ENCODE results near the gene HMOX1. TPM values are rescaled to one million over a fixed set of nuclear protein-coding genes. Genes with fewer than 3 reads are reported as not detected.
"Not testable (repeated sequence)": the region's sequence is repeated elsewhere in the genome, so short reads cannot be mapped to it uniquely, and the experiment has no call there.

The HMOX1 gene
- total and polyA plus RNA-seq, 5 donors from 2014 or later = 0.93 to 2.9 (median 1.7) TPM; not detected in 1

- Mint-ChIP-seq H3K27me3 (no peaks in the 10 kb centered on the region), H3K9me3 (peaks cover 0 to 7% (median 0%) of the 10 kb centered on the region in 7 donors), H3K36me3 (peaks cover 39% of the 10 kb centered on the region), H3K4me1 (peaks cover 0 to 3% (median 0%) of the 10 kb centered on the region in 4 donors), H3K4me3 (no peak overlapping the region), H3K27ac (no peak overlapping the region)
- no peak overlapping the region for H3K4me3 ChIP-seq (ENCODE audit: low read depth, low read length)
- H3K4me1 ChIP-seq (ENCODE audit: control insufficient read depth, insufficient read depth, low read length, poor library complexity, severe bottlenecking) = no peaks in the 10 kb centered on the region
- H3K36me3 ChIP-seq (ENCODE audit: control insufficient read depth, insufficient read depth, low read length) = peaks cover 18% of the 10 kb centered on the region
- ATAC-seq (ENCODE audit: low read depth in 2 of 2) (no peak), DNase-seq (no peak)
- H3K9me3 ChIP-seq (ENCODE audit: control insufficient read depth in 2 of 2, low read length in 2 of 2) = peaks cover 2 to 12% of the 10 kb centered on the region in 2 experiments
- no peaks in the 10 kb centered on the region for H3K27me3 ChIP-seq (ENCODE audit: control insufficient read depth, insufficient read depth, low read length)
- no peak overlapping the region for H3K27ac ChIP-seq (ENCODE audit: insufficient read depth, low read length, poor library complexity, severe bottlenecking)
Observed at GRCh38 chr22:35435201-35435740, 54.4 kb downstream of the HMOX1 start.

GRCh38 chr22:35436421-35436820, 55.5 kb downstream of the HMOX1 start:
- Histone ChIP-seq H3K4me3 (ENCODE audit: low read depth, low read length) (no peak overlapping the region), H3K9me3 (ENCODE audit: control insufficient read depth in 2 of 2, low read length in 2 of 2) (peaks cover 2 to 12% of the 10 kb centered on the region in 2 experiments), H3K27me3 (ENCODE audit: control insufficient read depth, insufficient read depth, low read length) (no peaks in the 10 kb centered on the region), H3K36me3 (ENCODE audit: control insufficient read depth, insufficient read depth, low read length) (peaks cover 18% of the 10 kb centered on the region), H3K4me1 (ENCODE audit: control insufficient read depth, insufficient read depth, low read length, poor library complexity, severe bottlenecking) (no peaks in the 10 kb centered on the region), H3K27ac (ENCODE audit: insufficient read depth, low read length, poor library complexity, severe bottlenecking) (no peak overlapping the region)
- no peak overlapping the region for H3K4me3 Mint-ChIP-seq
- no peak overlapping the region for H3K27ac Mint-ChIP-seq
- peaks cover 39% of the 10 kb centered on the region for H3K36me3 Mint-ChIP-seq
- no peak for DNase-seq
- H3K4me1 Mint-ChIP-seq = peaks cover 0 to 3% (median 0%) of the 10 kb centered on the region in 4 donors
- H3K27me3 Mint-ChIP-seq = no peaks in the 10 kb centered on the region
- ATAC-seq (ENCODE audit: low read depth in 2 of 2) = no peak
- H3K9me3 Mint-ChIP-seq = peaks cover 0 to 7% (median 0%) of the 10 kb centered on the region in 7 donors

DNA sequence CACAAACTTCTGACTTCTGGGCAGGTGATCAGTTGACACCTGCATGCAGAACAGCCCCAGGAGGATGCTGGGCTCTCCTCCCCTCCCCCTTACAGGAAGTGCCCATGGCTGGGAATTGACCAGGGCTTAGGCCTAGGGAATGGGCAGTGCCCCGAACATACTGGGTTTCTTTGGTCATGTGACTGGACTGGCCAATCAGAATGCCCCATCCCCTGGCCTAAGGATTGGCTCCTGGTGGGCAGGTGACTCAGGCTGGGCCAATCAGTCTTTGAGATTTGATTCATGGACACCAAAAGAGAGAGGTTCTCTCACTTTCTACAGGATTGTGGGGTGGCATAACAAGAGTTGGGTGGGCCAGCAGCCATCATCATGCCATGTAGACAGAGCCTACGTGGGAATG, 56.2 kb downstream of the HMOX1 start:
- no peaks in the 10 kb centered on the region for H3K27me3 ChIP-seq (ENCODE audit: control insufficient read depth, insufficient read depth, low read length)
- peaks cover 2 to 12% of the 10 kb centered on the region in 2 experiments for H3K9me3 ChIP-seq (ENCODE audit: control insufficient read depth in 2 of 2, low read length in 2 of 2)
- Mint-ChIP-seq H3K27ac (no peak overlapping the region), H3K4me3 (no peak overlapping the region), H3K9me3 (peaks cover 0 to 7% (median 0%) of the 10 kb centered on the region in 7 donors), H3K4me1 (peaks cover 0 to 3% (median 0%) of the 10 kb centered on the region in 4 donors), H3K36me3 (peaks cover 35% of the 10 kb centered on the region), H3K27me3 (no peaks in the 10 kb centered on the region)
- no peaks in the 10 kb centered on the region for H3K4me1 ChIP-seq (ENCODE audit: control insufficient read depth, insufficient read depth, low read length, poor library complexity, severe bottlenecking)
- DNase-seq = no peak
- peaks cover 18% of the 10 kb centered on the region for H3K36me3 ChIP-seq (ENCODE audit: control insufficient read depth, insufficient read depth, low read length)
- ATAC-seq (ENCODE audit: low read depth in 2 of 2) = no peak
- no peak overlapping the region for H3K4me3 ChIP-seq (ENCODE audit: low read depth, low read length)
- no peak overlapping the region for H3K27ac ChIP-seq (ENCODE audit: insufficient read depth, low read length, poor library complexity, severe bottlenecking)

- not testable (repeated sequence) for H3K4me1 Mint-ChIP-seq; H3K36me3 ChIP-seq (ENCODE audit: control insufficient read depth, insufficient read depth, low read length); H3K4me1 ChIP-seq (ENCODE audit: control insufficient read depth, insufficient read depth, low read length, poor library complexity, severe bottlenecking); H3K9me3 Mint-ChIP-seq; DNase-seq; H3K4me3 ChIP-seq (ENCODE audit: low read depth, low read length); H3K27me3 Mint-ChIP-seq; H3K27ac Mint-ChIP-seq; H3K27ac ChIP-seq (ENCODE audit: insufficient read depth, low read length, poor library complexity, severe bottlenecking); H3K4me3 Mint-ChIP-seq; ATAC-seq (ENCODE audit: low read depth in 2 of 2); H3K27me3 ChIP-seq (ENCODE audit: control insufficient read depth, insufficient read depth, low read length); H3K9me3 ChIP-seq (ENCODE audit: control insufficient read depth in 2 of 2, low read length in 2 of 2)
- H3K36me3 Mint-ChIP-seq = peaks cover 32% of the 10 kb centered on the region
Observed at GRCh38 chr22:35438673-35439364, 57.9 kb downstream of the HMOX1 start.

- no peaks in the 10 kb centered on the region for H3K27me3 Mint-ChIP-seq
- ATAC-seq (ENCODE audit: low read depth in 2 of 2) (no peak), DNase-seq (no peak)
- H3K36me3 Mint-ChIP-seq = peaks cover 27% of the 10 kb centered on the region
- peaks cover 3% of the 10 kb centered on the region for H3K36me3 ChIP-seq (ENCODE audit: control insufficient read depth, insufficient read depth, low read length)
- no peaks in the 10 kb centered on the region for H3K27me3 ChIP-seq (ENCODE audit: control insufficient read depth, insufficient read depth, low read length)
- no peak overlapping the region for H3K4me3 ChIP-seq (ENCODE audit: low read depth, low read length)
- H3K27ac Mint-ChIP-seq = no peak overlapping the region
- no peaks in the 10 kb centered on the region for H3K4me1 ChIP-seq (ENCODE audit: control insufficient read depth, insufficient read depth, low read length, poor library complexity, severe bottlenecking)
- H3K4me3 Mint-ChIP-seq = no peak overlapping the region
- no peak overlapping the region for H3K27ac ChIP-seq (ENCODE audit: insufficient read depth, low read length, poor library complexity, severe bottlenecking)
- peaks cover 0 to 6% (median 0%) of the 10 kb centered on the region in 7 donors for H3K9me3 Mint-ChIP-seq
- H3K9me3 ChIP-seq (ENCODE audit: control insufficient read depth in 2 of 2, low read length in 2 of 2) = no peaks in the 10 kb centered on the region
- peaks cover 0 to 10% (median 2%) of the 10 kb centered on the region in 4 donors for H3K4me1 Mint-ChIP-seq
Observed at GRCh38 chr22:35439365-35439717, 58.4 kb downstream of the HMOX1 start.

DNA sequence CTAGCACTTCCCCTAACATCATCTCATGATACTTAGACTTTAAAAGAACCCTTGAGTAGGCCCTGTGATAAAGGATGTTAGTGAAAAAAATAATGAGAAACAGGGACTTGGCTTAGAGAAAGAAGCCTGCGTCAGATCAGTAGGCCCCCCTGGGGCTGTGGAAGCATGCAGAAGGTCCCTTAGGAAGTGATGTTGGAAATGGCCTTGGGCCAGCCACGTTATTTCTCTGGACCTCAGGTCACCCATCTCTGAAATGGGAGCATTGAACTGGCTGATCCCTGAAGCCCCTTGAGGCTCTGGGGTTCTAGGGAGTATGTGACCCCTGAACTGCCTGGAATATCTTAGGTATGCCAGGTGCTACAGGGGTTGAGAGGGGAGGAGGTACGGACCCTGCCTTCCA, 59.2 kb downstream of the HMOX1 start:
- H3K27ac ChIP-seq (ENCODE audit: insufficient read depth, low read length, poor library complexity, severe bottlenecking) = no peak overlapping the region
- H3K27me3 ChIP-seq (ENCODE audit: control insufficient read depth, insufficient read depth, low read length) = no peaks in the 10 kb centered on the region
- H3K4me3 Mint-ChIP-seq = no peak overlapping the region
- no peak overlapping the region for H3K4me3 ChIP-seq (ENCODE audit: low read depth, low read length)
- no peaks in the 10 kb centered on the region for H3K27me3 Mint-ChIP-seq
- peaks cover 23% of the 10 kb centered on the region for H3K36me3 Mint-ChIP-seq
- ATAC-seq (ENCODE audit: low read depth in 2 of 2) (no peak), DNase-seq (no peak)
- H3K4me1 ChIP-seq (ENCODE audit: control insufficient read depth, insufficient read depth, low read length, poor library complexity, severe bottlenecking) = no peaks in the 10 kb centered on the region
- H3K27ac Mint-ChIP-seq = no peak overlapping the region
- H3K36me3 ChIP-seq (ENCODE audit: control insufficient read depth, insufficient read depth, low read length) = peaks cover 2% of the 10 kb centered on the region
- peaks cover 0 to 6% (median 0%) of the 10 kb centered on the region in 7 donors for H3K9me3 Mint-ChIP-seq
- no peaks in the 10 kb centered on the region for H3K9me3 ChIP-seq (ENCODE audit: control insufficient read depth in 2 of 2, low read length in 2 of 2)
- peaks cover 0 to 7% (median 2%) of the 10 kb centered on the region in 4 donors for H3K4me1 Mint-ChIP-seq

DNA sequence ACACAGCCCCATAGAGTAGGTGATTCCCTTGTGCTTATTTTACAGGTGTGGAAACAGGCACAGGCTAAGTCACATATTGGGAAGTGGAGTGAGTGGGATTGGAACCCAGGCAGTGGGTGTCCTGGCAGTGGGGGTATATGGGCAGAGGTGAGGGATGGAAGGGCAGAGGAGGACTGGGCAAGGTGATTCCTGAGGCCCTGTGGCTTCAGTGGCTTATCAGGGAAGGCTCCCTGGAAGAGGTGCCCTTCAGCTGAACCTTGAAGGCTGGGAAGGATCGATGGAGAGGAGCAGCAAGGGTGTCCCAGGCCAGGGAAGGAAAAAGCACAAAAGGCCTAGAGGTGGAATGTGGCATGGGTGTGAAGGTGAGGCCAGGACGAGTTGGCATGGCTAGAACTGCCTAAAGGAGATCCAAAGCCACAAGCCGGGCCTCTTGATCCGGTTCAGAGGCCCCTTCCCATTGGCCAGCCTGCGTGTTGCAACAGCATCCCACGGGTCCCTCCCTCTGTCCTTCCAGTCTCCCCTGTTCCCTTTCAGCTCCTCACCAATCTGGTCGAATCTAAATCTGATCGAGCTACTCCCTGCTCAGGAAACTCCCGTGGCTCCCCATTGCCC, 60.7 kb downstream of the HMOX1 start:
- peak overlapping the region in 1 of 3 donors; percentile 38 for H3K27ac Mint-ChIP-seq
- peaks cover 0 to 6% (median 0%) of the 10 kb centered on the region in 7 donors for H3K9me3 Mint-ChIP-seq
- peaks cover 0 to 10% (median 2%) of the 10 kb centered on the region in 4 donors for H3K4me1 Mint-ChIP-seq
- no peaks in the 10 kb centered on the region for H3K27me3 Mint-ChIP-seq
- DNase-seq (no peak), ATAC-seq (ENCODE audit: low read depth in 2 of 2) (no peak)
- H3K9me3 ChIP-seq (ENCODE audit: control insufficient read depth in 2 of 2, low read length in 2 of 2) = no peaks in the 10 kb centered on the region
- no peak overlapping the region for H3K4me3 Mint-ChIP-seq
- H3K4me1 ChIP-seq (ENCODE audit: control insufficient read depth, insufficient read depth, low read length, poor library complexity, severe bottlenecking) = no peaks in the 10 kb centered on the region
- H3K4me3 ChIP-seq (ENCODE audit: low read depth, low read length) = no peak overlapping the region
- no peak overlapping the region for H3K27ac ChIP-seq (ENCODE audit: insufficient read depth, low read length, poor library complexity, severe bottlenecking)
- H3K36me3 Mint-ChIP-seq = peaks cover 29% of the 10 kb centered on the region
- H3K27me3 ChIP-seq (ENCODE audit: control insufficient read depth, insufficient read depth, low read length) = no peaks in the 10 kb centered on the region
- H3K36me3 ChIP-seq (ENCODE audit: control insufficient read depth, insufficient read depth, low read length) = peaks cover 2% of the 10 kb centered on the region
